ENCODE results near the gene ADA.

The ADA gene

GRCh38 chr20:44635877-44636276, 15.6 kb downstream of the ADA start:
- H3K27me3 ChIP-seq: no peaks in the 10 kb centered on the region
- no peaks in the 10 kb centered on the region for H3K9me3 ChIP-seq
- intact Hi-C loops (cut with DNase I; ENCODE audit: low total_unique reads): no loop called here
- TF ChIP-seq CTCF (IDR thresholded peaks at IDR 0.05): no peak
- H3K27ac ChIP-seq: no peak overlapping the region
- no peaks in the 10 kb centered on the region for H3K36me3 ChIP-seq
- H3K4me1 ChIP-seq: peaks cover 0 to 5% (median 0%) of the 10 kb centered on the region in 4 donors
- H3K4me3 ChIP-seq: no peak overlapping the region
- no peak for DNase-seq

GRCh38 chr20:44633872-44634600, 17.5 kb downstream of the ADA start:
- no peaks in the 10 kb centered on the region for H3K27me3 ChIP-seq
- peaks cover 0 to 5% (median 0%) of the 10 kb centered on the region in 4 donors for H3K4me1 ChIP-seq
- H3K9me3 ChIP-seq: no peaks in the 10 kb centered on the region
- H3K36me3 ChIP-seq: no peaks in the 10 kb centered on the region
- TF ChIP-seq CTCF (IDR thresholded peaks at IDR 0.05): no peak
- peak overlapping the region in 1 of 2 donors; percentile 34 for H3K27ac ChIP-seq
- DNase-seq: no peak
- H3K4me3 ChIP-seq: no peak overlapping the region
- intact Hi-C loops (cut with DNase I; ENCODE audit: low total_unique reads): no loop called here

GRCh38 chr20:44633187-44633810, 18.2 kb downstream of the ADA start:
- H3K27me3 ChIP-seq: no peaks in the 10 kb centered on the region
- peaks cover 0 to 5% (median 0%) of the 10 kb centered on the region in 4 donors for H3K4me1 ChIP-seq
- H3K27ac ChIP-seq: peak overlapping the region in 1 of 2 donors; percentile 34
- no peaks in the 10 kb centered on the region for H3K36me3 ChIP-seq
- intact Hi-C loops (cut with DNase I; ENCODE audit: low total_unique reads): no loop called here
- no peak for DNase-seq
- no peaks in the 10 kb centered on the region for H3K9me3 ChIP-seq
- no peak for TF ChIP-seq CTCF (IDR thresholded peaks at IDR 0.05)
- no peak overlapping the region for H3K4me3 ChIP-seq

- H3K4me1 ChIP-seq: peaks cover 0 to 5% (median 0%) of the 10 kb centered on the region in 4 donors
- no peak overlapping the region for H3K27ac ChIP-seq
- H3K9me3 ChIP-seq: no peaks in the 10 kb centered on the region
- intact Hi-C loops (cut with DNase I; ENCODE audit: low total_unique reads): no loop called here
- no peak for DNase-seq
- no peak for TF ChIP-seq CTCF (IDR thresholded peaks at IDR 0.05)
- H3K27me3 ChIP-seq: no peaks in the 10 kb centered on the region
- H3K36me3 ChIP-seq: no peaks in the 10 kb centered on the region
- H3K4me3 ChIP-seq: no peak overlapping the region
Observed at GRCh38 chr20:44632103-44632752, 19.3 kb downstream of the ADA start.

GRCh38 chr20:44630297-44630696, 21.2 kb downstream of the ADA start:
- Histone ChIP-seq H3K4me1 (peaks cover 0 to 5% (median 0%) of the 10 kb centered on the region in 4 donors), H3K9me3 (no peaks in the 10 kb centered on the region), H3K27me3 (no peaks in the 10 kb centered on the region), H3K27ac (no peak overlapping the region), H3K4me3 (no peak overlapping the region), H3K36me3 (no peaks in the 10 kb centered on the region)
- intact Hi-C loops (cut with DNase I; ENCODE audit: low total_unique reads): no loop called here
- TF ChIP-seq CTCF (IDR thresholded peaks at IDR 0.05): no peak
- DNase-seq: no peak

All from tibial artery (tissue), 4 donors.